Brain microvascular endothelial cell (primary cell): ENCODE results near the gene TCF12.

ENCODE experiments used
- DNase-seq: peaks from one replicate; pipeline ENCODE4 v3.0.0-alpha.2; 2020
- H3K27ac ChIP-seq: fragments of 250-450 bp; sonication (Bioruptor Pico); 2 replicates; pipeline ENCODE4 v1.5.1; 2020; ENCODE audit warnings: mild to moderate bottlenecking, moderate library complexity
- H3K27me3 ChIP-seq: fragments of 250-450 bp; sonication (Bioruptor Pico); replicated peaks from 2 replicates; pipeline ENCODE4 v1.5.1; 2020; ENCODE audit warnings: mild to moderate bottlenecking
- H3K36me3 ChIP-seq: fragments of 250-450 bp; sonication (Bioruptor Pico); replicated peaks from 2 replicates; pipeline ENCODE4 v1.5.1; 2020; ENCODE audit warnings: mild to moderate bottlenecking
- H3K4me3 ChIP-seq: 2 replicates; pipeline ENCODE4 v1.5.1; 2011; ENCODE audit warnings: low read depth, mild to moderate bottlenecking, control low read depth, low read length, moderate library complexity
- CTCF ChIP-seq: IDR thresholded peaks from 2 replicates; pipeline ENCODE4 v1.5.1; 2011; ENCODE audit warnings: low read depth, mild to moderate bottlenecking, moderate library complexity, low read length, control low read depth, inconsistent platforms; ENCODE audit errors: missing control alignments
- in situ Hi-C: cut with HindIII; loops from 2 replicates; pipeline ENCODE4 v1.10.0; 2017; ENCODE audit warnings: low sequenced_read_pairs, low pct_ligation_motif_present

The TCF12 gene

GRCh38 chr15:57319919-57320560 lies 401.6 kb downstream of the TCF12 start:
- no peak for DNase-seq
- Histone ChIP-seq H3K36me3 (no peaks in the 10 kb centered on the region), H3K27me3 (no peaks in the 10 kb centered on the region), H3K4me3 (no peak overlapping the region), H3K27ac (peak overlapping the region; percentile 69)
- in situ Hi-C loops = no loop called here
- no peak for TF ChIP-seq CTCF

GRCh38 chr15:57320631-57321220 lies 402.3 kb downstream of the TCF12 start:
- DNase-seq = peak; percentile 65

GRCh38 chr15:57321485-57321884 lies 403.0 kb downstream of the TCF12 start:
- H3K36me3 ChIP-seq = no peaks in the 10 kb centered on the region
- no peak overlapping the region for H3K27ac ChIP-seq
- TF ChIP-seq CTCF = no peak
- in situ Hi-C loops = no loop called here
- no peak for DNase-seq
- no peak overlapping the region for H3K4me3 ChIP-seq
- H3K27me3 ChIP-seq = no peaks in the 10 kb centered on the region

More at GRCh38 chr15:57320631-57321220, 402.3 kb downstream of the TCF12 start:
- peak overlapping the region; percentile 69 for H3K27ac ChIP-seq
- no peaks in the 10 kb centered on the region for H3K36me3 ChIP-seq
- no peaks in the 10 kb centered on the region for H3K27me3 ChIP-seq
- in situ Hi-C loops = no loop called here
- H3K4me3 ChIP-seq = no peak overlapping the region
- no peak for TF ChIP-seq CTCF

- Histone ChIP-seq H3K4me3 (no peak overlapping the region), H3K27me3 (no peaks in the 10 kb centered on the region), H3K36me3 (no peaks in the 10 kb centered on the region), H3K27ac (no peak overlapping the region)
- DNase-seq = no peak
- in situ Hi-C loops = no loop called here
- no peak for TF ChIP-seq CTCF
Measured at GRCh38 chr15:57321973-57322601, 403.6 kb downstream of the TCF12 start.

- no peak for DNase-seq
- no peak for TF ChIP-seq CTCF
- in situ Hi-C loops = no loop called here
- Histone ChIP-seq H3K27ac (no peak overlapping the region), H3K36me3 (no peaks in the 10 kb centered on the region), H3K4me3 (no peak overlapping the region), H3K27me3 (no peaks in the 10 kb centered on the region)
Measured at GRCh38 chr15:57322602-57323250, 404.3 kb downstream of the TCF12 start.
